Right kidney (tissue), 1 donor: ENCODE measurements around the gene EMP3.
"Not testable (repeated sequence)": the region's sequence is repeated elsewhere in the genome, so short reads cannot be mapped to it uniquely, and the experiment has no call there.

Experiments used
- DNase-seq: peaks from one replicate; pipeline ENCODE4 v3.0.0-alpha.2; 2016

EMP3 gene

DNA sequence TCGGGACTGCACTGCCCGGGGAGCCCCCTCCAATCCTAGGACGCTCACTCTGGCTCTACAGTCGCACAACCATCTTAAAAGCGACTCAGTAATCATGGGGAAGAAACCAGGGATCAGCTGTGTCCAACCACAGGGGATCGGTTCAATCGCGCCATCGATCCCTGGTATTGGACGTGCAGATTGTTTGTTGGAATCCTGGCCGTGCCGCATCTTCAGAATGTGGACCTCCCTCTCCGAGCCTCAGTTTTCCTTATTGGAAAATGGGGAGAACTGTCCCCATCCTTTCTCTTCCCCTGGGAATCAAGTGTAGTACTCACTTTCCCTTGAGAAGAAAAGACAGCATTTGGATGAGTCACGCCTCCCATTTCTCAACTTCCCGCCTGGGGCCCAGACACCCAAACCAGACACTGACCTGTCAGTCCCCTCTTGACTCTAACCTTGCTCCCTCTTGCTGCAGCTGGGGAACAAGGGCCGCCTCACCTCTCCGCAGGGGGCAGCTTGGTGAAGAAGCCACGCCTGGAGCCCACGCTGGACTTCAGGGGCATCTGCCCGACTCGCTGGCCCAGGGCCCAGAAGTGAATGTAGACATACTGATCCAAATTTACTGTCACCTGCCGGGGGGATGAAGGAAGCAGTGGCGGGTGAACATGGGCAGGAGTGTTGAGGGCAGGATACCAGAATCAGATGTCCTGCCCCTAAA lies 17.6 kb downstream of the EMP3 start:
- no peak for DNase-seq

DNA sequence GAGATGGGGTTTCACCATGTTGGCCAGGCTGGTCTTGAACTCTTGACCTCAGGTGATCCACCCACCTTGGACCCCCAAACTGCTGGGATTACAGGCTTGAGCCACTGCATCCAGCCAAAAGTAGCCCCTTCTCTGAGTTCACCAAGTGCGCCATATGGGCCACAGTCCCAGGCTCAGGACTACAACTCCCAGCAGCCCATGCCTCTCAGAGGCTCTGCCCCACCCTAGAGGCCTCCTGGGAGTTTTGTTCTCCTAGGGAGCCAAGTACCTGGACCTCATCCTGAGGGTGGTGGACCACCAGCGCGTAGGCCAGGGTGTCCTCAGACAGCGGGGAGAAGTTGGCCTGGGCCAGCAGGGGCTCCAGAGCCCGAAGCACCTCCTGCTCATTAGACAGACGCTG lies 19.5 kb downstream of the EMP3 start:
- DNase-seq, result no peak

DNA sequence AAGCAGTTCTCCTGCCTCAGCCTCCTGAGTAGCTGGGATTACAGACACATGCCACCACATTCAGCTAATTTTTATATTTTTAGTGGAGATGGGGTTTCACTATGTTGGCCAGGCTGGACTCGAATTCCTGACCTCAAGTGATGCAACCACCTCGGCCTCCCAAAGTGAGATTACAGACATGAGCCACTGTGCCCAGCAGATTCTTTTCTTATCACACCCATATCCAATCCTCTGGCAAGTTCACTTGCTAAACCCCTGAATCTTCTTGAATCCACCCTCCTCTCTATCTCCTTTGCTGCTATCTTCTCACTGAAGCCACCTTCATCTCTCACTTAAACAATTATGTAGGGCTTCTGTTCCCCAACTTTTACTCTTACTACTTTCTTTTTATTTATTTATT lies 20.8 kb downstream of the EMP3 start:
- no peak for DNase-seq

DNA sequence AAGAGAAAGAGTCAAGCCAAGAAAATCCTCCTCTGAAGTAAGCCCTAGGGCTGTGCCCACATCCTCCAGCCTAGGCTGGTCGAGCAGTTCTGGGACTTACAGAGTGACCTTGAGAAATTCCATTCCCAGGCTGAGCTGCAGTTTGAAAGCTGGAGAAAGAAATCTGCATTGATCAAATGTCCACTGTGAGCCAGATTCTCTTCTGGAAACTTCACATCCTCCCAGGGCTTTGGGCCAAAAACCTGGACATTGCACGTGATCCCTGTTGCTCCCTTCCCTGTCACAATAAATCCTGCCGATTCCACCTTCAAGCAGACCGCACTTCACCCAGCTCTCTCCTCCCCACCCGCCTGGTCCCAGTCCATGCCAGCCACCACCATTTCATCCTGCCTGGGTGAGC lies 22.7 kb downstream of the EMP3 start:
- DNase-seq, result no peak

DNA sequence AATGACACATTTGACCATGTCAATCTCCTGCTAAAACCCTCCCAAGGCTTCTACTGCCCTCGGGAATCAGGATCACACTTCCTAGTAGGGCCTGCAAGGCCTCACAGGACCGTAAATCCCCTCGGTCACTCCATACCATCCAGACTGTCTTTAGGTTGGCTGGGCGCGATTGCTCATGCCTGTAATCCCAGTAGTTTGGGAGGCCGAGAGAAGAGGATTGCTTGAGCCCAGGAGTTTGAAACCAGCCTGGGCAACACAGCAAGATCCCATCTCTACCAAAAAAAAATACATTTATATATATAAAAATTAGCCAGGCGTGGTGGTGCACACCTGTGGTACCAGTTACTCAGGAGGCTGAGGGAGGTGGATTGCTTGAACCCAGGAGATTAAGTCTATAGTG lies 23.4 kb downstream of the EMP3 start:
- DNase-seq, result no peak

DNA sequence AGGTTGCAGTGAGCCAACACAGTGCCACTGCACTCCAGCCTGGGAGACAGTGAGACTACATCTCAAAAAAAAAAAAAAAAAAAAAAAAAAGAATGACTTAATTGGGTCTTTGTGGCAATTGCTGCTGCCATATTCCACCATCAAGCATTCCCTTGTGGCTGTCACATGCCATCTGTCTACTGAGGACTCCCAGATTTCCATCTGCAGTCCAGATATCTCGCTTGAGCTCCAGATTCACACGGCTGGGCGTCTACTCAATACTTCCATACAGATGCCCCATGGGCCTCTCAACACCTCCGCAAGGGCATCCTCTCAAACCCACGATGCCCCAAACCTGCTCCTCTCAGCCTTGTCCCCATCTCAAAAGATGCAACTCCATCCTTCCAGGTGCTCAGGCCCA lies 25.5 kb downstream of the EMP3 start:
- no peak for DNase-seq

DNA sequence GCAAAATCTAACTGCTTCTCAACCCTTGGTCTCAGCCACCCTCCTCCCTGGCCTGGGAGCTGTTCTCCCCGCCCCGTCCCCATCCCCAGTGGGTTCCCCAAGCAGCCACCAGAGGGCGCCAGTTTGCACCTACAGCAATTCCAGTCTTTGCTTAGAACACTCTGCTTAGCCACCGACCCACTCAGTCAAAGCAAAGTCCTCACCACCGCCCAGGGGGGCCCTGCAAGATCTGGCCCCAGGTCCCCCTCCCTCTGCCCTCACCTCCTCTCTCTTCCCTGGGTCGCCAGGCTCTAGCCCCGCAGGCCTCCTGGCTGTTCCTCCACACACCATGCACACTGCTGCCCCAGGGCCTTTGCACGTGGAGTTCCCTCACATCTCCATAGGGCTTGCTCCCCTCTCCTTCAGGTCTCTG lies 26.0 kb downstream of the EMP3 start:
- no peak for DNase-seq

DNA sequence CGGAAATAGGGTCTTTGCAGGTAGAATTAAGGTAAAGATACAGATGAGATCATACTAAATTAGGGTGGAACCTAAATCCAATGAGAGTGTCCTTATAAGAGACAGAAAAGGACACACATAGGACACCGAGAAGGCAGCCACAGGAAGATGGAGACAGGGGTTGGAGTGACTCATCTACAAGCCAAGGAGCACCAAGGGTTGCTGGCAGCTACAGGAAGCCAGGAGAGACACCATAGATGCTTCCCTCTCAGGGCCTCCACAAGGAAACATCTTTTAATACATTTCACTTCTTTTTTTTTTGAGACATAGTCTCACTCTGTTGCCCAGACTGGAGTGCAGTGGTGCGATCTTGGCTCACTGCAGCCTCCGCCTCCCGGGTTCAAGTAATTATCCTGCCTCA lies 28.3 kb downstream of the EMP3 start:
- no peak for DNase-seq

DNA sequence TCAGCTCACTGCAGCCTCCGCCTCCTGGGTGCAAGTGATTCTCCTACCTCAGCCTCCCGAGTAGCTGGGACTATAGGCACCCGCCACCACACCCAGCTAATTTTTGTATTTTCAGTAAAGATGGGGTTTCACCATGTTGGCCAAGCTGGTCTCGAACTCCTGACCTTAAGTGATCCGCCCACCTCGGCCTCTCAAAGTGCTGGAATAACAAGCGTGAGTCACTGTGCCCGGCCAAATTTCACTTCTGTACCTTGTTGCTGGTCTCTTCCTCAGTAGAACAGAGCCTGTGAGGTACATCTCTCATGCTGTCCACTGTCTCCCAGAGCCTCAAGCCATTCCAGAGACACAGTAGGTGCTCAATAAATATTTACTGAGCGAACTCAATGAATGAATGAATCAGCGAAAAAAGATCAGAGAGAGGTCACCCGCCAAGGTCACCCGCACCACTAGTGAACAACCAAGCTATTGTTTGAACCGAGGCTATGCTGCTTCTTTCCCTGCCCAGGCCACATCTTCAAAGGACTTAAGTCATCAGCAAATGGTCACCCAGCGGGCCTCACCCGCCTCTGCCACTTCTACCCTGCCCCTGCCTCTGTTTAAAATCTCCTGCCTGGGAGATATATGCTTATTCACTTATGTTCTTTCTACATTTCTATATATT lies 29.1 kb downstream of the EMP3 start:
- DNase-seq, result no peak

DNA sequence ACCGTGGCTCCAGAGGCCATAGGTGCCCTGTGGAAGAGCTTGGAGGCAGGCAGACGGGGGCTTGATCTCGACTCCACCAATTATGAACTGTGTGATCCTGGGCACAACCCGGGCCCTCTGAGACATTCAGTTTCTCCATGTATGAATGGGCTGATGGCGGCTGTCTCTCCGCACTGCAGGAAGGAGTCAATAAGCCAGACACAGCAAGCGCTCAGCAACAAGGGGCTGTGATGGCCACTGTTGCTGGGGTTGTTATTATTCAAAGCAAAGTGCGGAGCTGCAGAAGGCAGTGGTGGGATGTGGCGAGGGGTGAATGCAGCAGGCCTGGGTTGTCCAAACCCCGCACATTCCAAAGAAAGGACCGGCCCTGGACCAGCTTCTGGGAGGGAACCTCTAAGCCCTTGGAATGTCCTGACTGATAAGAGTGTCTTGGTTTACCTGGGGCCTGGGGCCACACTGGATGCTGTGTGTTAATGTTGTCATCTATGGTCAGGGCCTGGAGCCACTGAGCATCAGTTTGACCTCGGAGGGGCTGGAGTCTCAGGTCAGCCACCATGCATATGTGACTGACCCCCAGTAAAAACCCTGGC lies 30.1 kb downstream of the EMP3 start:
- DNase-seq, result no peak

DNA sequence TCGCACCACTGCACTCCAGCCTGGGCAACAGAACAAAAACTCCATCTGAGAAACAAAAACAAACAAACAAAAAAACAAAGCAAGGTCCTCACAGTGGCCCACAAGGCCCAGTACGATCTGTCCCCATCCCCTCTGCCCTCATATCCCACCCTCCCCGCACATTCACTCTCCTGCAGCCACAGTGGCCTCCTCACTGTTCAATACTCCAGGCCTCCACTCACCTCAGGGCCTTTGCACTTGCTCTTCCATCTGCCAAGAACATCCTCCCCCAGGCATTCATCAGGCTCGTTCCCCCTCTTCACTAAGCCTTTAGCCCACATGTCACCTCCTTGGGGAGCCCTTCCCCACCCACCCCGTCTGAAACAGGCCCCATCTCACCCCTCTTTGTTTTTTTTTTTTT lies 33.8 kb downstream of the EMP3 start:
- DNase-seq, result no peak

DNA sequence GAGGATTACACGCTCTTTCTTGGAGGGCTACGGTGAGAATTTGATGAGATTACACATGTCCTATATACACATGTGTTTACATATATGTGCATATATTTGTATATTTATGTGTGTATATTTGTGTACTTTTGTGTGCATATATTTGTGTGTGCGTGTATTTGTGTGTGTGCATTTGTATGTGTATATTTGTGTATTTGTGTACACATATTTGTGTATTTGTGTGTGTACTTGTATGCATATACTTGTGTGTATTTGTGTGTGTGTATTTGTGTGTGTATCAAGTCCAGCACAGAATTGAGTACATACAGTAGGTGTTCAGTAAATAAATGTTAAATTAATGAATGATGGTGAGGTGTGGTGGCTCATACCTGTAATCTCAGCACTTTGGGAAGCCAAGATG lies 36.6 kb downstream of the EMP3 start:
- DNase-seq, result no peak

DNA sequence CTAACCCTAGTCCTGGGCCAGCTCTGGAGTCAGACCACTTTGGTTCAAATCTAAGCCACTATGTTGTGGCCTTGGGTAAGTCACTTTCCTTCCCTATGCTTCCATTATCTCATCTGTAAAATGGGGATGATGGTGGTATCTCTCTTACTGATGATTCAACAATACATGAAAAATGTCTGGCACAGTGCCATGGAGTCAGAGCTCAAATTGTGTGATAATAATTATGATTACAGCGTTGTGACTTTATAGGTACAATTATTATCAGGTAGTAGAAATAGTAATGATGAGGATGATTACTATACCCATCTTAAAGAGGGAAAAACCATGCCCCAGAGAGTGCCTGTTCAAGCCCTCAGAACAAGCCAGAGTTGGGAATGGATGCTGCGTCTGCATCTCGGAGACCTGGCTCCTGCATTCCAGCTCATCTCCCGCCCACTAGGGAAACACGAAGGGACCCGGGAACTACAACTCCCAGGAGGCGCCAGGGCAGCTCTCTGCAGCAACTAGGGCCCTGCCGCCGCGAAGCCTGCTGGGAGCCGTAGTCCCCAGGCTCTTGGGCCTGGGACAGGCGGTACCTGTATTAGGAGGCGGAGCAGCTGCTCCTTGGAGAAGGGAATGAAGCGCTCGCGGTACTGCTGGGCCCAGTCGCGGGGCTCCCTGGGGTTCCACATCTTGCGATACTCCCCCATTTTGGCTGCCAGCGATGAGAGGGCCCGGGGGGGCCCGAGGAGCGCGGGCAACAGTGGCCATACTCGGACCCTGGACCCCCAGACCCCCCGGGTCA lies 37.6 kb downstream of the EMP3 start:
- no peak for DNase-seq

DNA sequence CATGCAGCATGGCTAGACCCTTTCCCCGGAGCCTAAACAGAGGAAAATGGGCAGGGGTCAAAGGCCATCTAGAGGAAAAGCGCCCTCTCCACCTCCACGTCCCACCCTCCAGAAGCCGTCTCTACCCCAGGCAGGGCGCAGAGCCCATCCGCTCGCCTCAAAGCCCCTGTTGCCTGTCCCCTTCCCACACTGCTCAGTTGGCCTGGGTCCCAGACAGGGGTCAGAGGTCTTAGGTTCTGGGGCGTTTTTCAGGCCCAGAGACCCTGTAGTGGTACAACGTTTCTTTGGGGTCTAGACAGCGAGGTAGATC lies 38.1 kb downstream of the EMP3 start:
- peak; percentile 93 for DNase-seq

DNA sequence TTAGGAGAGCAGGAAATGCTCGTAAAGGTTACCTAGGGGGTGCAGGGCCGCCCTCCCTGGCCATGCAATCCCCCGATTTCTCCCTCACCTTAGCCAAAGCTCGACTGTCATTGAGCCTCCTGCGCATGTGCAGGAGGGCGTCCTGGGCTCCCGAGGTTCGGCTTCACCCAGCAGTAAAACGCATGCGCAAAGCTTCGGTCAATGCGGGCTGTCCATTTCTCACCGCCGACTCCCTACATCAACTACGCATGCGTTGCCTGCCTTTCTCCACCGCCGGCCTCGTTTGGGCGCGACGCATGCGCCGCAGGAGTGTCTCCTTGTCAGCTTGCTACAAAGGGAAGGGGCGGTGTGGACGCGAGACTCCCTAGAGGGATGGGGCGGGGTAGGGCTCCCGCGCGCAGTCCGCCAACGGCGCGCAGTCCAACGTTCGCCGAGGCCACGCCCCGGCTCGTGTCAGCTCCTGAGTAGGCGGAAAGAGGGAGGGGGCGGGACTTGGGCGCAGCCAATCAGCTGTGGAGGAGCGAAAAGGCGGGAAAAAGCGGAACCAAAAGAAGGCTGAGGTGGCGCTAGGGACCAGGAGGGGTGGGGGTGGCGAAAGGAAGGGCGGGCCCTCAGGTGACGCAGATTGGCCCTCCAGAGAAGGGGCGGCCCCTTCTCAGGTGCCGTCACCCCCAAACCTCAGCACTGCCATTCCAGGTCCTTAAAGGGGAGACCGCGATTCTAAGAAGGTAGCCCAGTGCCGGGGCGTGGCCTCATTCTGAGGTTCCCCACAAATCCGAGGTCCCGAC lies 38.7 kb downstream of the EMP3 start, which contains the start of the genes SYNGR4 and TMEM143:
Gene SYNGR4 (plus strand): TSS at position 558 of the 788 bp plus-strand sequence. CDS start 1,476 bp downstream, outside the sequence.
Gene TMEM143 (minus strand): TSS at position 131 of the 788 bp plus-strand sequence. CDS start 20 bp downstream, at position 111.
- DNase-seq, result peak; percentile 94

DNA sequence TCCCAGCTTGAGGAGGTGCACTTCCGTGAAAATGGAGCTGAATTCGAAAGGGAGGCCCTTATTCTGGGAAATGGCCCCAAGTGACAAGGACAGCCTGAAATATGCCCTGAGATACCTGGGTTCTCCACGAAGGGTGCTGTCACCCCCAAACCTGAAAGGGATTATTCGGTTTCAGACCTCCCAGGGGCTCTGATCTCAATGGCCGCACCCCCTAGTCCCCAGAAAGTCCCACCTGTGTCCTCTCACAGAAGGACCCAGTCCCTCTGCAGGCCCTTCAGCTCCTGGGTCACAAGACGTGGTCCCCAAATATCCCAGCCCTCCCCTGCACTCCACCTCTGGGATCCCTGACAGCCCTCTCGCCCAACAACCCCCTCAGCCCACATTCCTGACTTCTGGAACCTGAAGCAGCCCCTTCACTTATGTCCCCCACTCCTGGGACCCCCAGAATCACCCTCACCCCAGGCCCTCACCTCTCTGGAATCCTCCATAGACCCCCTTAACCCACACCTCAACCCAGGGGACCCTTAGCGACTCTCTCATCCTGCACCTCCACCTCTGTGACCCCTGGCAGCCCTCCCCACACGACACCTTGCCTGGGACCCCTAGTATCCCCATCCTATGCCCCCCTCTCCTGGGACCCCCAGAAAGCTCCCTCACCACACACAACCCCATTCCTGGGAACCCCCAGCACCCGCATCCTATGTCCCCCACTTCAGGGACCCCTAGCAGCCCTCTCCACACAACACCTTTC lies 39.4 kb downstream of the EMP3 start:
- DNase-seq, result no peak

DNA sequence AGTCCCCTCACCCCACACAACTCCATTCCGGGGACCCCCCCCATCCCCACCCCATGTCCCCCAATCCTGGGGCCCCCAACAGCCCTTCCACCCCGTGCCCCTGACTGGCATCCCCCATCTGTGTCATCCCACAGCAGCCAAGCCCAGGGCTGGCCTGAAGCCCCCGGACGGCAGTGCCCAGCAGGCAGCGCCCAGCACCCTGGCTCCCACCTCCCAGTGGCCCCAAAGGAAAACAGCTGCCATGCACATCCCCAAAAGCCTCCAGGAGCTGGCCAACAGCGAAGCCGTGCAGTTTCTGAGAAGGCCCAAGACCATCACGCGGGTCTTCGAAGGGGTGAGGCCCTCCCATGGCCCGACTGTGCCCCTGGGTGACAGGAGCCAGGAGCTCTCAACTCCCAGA lies 40.2 kb downstream of the EMP3 start:
- no peak for DNase-seq

DNA sequence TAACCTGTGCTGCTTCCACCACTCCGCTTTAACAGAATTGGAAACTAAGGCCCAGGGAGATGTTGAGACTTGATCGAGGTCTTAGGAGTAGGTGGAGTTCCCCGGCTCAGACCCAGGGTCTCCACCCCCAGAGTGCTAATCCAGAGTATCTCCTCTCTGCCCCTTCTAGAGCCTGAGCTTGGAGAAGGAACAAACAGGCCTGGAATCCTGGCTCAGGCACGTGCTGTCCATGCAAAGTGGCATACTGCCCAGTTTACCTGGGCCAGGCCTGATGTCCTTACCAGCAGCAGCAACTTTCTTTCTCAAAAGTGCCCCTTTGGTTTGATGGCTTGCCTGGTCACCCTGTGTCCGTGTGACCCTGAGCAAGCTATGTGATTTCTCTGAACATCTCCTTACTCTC lies 42.5 kb downstream of the EMP3 start:
- no peak for DNase-seq

DNA sequence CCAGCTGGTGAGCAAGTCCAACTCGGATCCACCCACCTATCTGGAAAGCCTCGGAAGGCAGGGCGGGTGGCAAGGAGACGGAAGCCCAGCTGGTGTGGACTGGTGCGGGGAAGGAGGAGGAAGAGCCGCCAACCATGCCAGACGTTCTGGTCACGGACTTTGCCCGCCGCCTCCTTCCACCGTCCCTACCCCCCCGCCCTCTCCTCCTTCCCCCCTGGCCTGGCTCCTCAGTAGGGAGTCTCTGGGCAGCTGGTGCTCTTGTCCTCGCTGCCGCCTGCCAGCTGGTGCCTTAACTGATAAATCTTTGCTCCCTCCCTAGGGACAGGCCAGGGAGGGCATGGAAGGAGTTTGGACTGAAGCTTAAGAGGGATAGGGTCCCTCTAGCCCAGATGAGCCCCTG lies 43.6 kb downstream of the EMP3 start:
- DNase-seq, result no peak

DNA sequence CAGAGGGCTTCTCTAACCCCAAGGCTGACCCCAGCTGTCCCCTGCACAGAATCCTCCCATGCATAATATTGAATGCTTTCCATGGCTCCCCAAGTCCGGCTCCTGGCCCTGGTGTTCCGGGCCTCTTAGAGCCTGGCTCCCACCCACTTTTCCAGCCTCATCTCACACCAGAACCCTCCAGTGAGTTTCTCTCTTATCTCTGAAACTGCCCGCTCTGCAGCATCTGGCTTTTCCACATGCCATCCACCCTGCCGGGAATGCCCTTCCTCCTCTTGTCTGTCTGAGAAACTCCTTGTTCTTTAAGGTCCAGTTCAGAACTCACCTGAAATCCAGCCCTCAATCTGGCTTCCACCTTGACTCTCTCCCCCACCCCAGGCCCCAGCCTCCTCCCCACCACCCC lies 45.6 kb downstream of the EMP3 start:
- no peak for DNase-seq

DNA sequence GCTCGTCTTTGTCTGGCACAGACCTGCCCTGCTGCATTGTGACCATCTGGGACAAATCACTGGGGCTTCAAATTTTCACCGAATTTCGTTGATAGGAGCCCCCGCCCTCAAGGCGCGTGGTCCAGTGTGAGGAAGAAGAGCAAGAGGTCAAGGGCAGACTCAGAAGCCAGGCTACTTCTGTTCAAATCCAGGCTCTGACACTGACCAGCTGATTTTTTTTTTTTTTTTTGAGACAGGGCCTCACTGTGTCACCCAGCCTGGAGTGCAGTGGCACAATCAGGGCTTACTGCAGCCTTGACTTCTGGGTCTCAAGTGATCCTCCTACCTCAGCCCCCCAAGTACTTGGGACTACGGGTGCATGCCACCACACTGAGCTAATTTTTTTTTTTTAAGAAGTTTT lies 46.0 kb downstream of the EMP3 start:
- DNase-seq, result no peak

DNA sequence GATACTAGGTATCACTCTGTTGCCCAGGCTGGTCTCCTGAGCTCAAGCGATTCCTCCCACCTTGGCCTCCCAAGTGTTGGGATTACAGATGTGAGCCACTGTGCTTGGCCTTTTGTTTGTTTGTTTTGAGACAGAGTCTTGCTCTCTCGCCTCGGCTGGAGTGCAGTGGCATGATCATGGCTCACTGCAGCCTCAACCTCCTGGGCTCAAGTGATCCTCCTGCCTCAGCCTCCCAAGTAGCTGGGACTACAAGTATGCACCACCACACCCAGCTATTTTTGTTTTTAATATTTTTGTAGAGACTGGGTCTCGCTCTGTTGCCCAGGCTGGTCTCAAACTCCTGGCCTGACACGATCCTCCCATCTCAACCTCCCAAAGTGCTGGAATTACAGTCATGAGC lies 46.4 kb downstream of the EMP3 start:
- DNase-seq, result not testable (repeated sequence)
